ENCODE measurements around the gene SPECC1. TPM values are rescaled to one million over a fixed set of nuclear protein-coding genes. Genes with fewer than 3 reads are reported as not detected.

SPECC1 gene
- total and polyA plus RNA-seq, 2 of the 13 experiments (the other 11 are each of a cell fraction or from before 2014, with no cell fraction given), result 2.3 to 6.9 TPM

GRCh38 chr17:20171741-20172365 lies 162.7 kb downstream of the SPECC1 start (continued):
- TF ChIP-seq, protein P1, sequence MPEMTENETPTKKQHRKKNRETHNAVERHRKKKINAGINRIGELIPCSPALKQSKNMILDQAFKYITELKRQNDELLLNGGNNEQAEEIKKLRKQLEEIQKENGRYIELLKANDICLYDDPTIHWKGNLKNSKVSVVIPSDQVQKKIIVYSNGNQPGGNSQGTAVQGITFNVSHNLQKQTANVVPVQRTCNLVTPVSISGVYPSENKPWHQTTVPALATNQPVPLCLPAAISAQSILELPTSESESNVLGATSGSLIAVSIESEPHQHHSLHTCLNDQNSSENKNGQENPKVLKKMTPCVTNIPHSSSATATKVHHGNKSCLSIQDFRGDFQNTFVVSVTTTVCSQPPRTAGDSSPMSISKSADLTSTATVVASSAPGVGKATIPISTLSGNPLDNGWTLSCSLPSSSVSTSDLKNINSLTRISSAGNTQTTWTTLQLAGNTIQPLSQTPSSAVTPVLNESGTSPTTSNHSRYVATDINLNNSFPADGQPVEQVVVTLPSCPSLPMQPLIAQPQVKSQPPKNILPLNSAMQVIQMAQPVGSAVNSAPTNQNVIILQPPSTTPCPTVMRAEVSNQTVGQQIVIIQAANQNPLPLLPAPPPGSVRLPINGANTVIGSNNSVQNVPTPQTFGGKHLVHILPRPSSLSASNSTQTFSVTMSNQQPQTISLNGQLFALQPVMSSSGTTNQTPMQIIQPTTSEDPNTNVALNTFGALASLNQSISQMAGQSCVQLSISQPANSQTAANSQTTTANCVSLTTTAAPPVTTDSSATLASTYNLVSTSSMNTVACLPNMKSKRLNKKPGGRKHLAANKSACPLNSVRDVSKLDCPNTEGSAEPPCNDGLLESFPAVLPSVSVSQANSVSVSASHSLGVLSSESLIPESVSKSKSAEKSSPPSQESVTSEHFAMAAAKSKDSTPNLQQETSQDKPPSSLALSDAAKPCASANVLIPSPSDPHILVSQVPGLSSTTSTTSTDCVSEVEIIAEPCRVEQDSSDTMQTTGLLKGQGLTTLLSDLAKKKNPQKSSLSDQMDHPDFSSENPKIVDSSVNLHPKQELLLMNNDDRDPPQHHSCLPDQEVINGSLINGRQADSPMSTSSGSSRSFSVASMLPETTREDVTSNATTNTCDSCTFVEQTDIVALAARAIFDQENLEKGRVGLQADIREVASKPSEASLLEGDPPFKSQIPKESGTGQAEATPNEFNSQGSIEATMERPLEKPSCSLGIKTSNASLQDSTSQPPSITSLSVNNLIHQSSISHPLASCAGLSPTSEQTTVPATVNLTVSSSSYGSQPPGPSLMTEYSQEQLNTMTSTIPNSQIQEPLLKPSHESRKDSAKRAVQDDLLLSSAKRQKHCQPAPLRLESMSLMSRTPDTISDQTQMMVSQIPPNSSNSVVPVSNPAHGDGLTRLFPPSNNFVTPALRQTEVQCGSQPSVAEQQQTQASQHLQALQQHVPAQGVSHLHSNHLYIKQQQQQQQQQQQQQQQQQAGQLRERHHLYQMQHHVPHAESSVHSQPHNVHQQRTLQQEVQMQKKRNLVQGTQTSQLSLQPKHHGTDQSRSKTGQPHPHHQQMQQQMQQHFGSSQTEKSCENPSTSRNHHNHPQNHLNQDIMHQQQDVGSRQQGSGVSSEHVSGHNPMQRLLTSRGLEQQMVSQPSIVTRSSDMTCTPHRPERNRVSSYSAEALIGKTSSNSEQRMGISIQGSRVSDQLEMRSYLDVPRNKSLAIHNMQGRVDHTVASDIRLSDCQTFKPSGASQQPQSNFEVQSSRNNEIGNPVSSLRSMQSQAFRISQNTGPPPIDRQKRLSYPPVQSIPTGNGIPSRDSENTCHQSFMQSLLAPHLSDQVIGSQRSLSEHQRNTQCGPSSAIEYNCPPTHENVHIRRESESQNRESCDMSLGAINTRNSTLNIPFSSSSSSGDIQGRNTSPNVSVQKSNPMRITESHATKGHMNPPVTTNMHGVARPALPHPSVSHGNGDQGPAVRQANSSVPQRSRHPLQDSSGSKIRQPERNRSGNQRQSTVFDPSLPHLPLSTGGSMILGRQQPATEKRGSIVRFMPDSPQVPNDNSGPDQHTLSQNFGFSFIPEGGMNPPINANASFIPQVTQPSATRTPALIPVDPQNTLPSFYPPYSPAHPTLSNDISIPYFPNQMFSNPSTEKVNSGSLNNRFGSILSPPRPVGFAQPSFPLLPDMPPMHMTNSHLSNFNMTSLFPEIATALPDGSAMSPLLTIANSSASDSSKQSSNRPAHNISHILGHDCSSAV (CRISPR knock-in tag; IDR thresholded peaks at IDR 0.05; ENCODE audit: borderline replicate concordance), result no peak
- TF ChIP-seq MYPOP (CRISPR knock-in tag; IDR thresholded peaks at IDR 0.05), result no peak
- TF ChIP-seq ZNF546 (CRISPR knock-in tag; conservative IDR thresholded peaks at IDR 0.05), result no peak
- TF ChIP-seq ZNF230 (CRISPR knock-in tag; IDR thresholded peaks at IDR 0.05), result no peak
- no peak for TF ChIP-seq ZNF589 (CRISPR knock-in tag; conservative IDR thresholded peaks at IDR 0.05)
- TF ChIP-seq POLR2AphosphoS2 (IDR thresholded peaks at IDR 0.05; ENCODE audit: low read depth, low read length), result no peak
- no peak for TF ChIP-seq AGO2 (optimal IDR thresholded peaks at IDR 0.05; ENCODE audit: low read depth, low read length)
- TF ChIP-seq PHF20 (CRISPR knock-in tag; IDR thresholded peaks at IDR 0.05), result no peak
- no peak for TF ChIP-seq ZNF678 (CRISPR knock-in tag; IDR thresholded peaks at IDR 0.05)
